ENCODE data around the gene TET2.

Gene TET2

GRCh38 chr4:105145156-105145902 is 1.3 kb upstream of the TET2 start:
- no peak for DNase-seq

- DNase-seq: no peak
Measured at GRCh38 chr4:105145903-105146275, 787 bp upstream of the TET2 start.

GRCh38 chr4:105147016-105147552 is 408 bp downstream of the TET2 start:
- no peak for DNase-seq

GRCh38 chr4:105147553-105148161 is 981 bp downstream of the TET2 start:
- peak; percentile 37 for DNase-seq

GRCh38 chr4:105148356-105148755 is 1.7 kb downstream of the TET2 start:
- DNase-seq: no peak

- no peak for DNase-seq
Measured at GRCh38 chr4:105148776-105149175, 2.1 kb downstream of the TET2 start.

- DNase-seq: no peak
Measured at GRCh38 chr4:105149771-105150170, 3.1 kb downstream of the TET2 start.

GRCh38 chr4:105150503-105150902 is 3.8 kb downstream of the TET2 start:
- DNase-seq: no peak

- DNase-seq: no peak
Measured at GRCh38 chr4:105153749-105154148, 7.1 kb downstream of the TET2 start.

GRCh38 chr4:105154576-105154975 is 7.9 kb downstream of the TET2 start:
- no peak for DNase-seq

GRCh38 chr4:105155426-105155825 is 8.8 kb downstream of the TET2 start:
- peak; percentile 38 for DNase-seq

GRCh38 chr4:105158837-105159236 is 12.2 kb downstream of the TET2 start:
- no peak for DNase-seq

GRCh38 chr4:105162123-105162796 is 15.6 kb downstream of the TET2 start:
- no peak for DNase-seq

- no peak for DNase-seq
Measured at GRCh38 chr4:105164548-105164947, 17.9 kb downstream of the TET2 start.

GRCh38 chr4:105166066-105166465 is 19.4 kb downstream of the TET2 start:
- no peak for DNase-seq

- DNase-seq: no peak
Measured at GRCh38 chr4:105170711-105171110, 24.0 kb downstream of the TET2 start.

- no peak for DNase-seq
Measured at GRCh38 chr4:105171912-105172311, 25.2 kb downstream of the TET2 start.

GRCh38 chr4:105174098-105174497 is 27.4 kb downstream of the TET2 start:
- no peak for DNase-seq

- DNase-seq: peak; percentile 21
Measured at GRCh38 chr4:105179539-105180401, 33.1 kb downstream of the TET2 start.

- DNase-seq: no peak
Measured at GRCh38 chr4:105181259-105181658, 34.6 kb downstream of the TET2 start.

GRCh38 chr4:105182211-105182610 is 35.5 kb downstream of the TET2 start:
- no peak for DNase-seq

- no peak for DNase-seq
Measured at GRCh38 chr4:105184316-105184980, 37.8 kb downstream of the TET2 start.

Measured in fibroblast of upper back skin (primary cell).